GM19397 (cell line): ENCODE measurements around the gene XXYLT1.
"Not testable (repeated sequence)": the region's sequence is repeated elsewhere in the genome, so short reads cannot be mapped to it uniquely, and the experiment has no call there.

Experiments
- ATAC-seq: cut with Tn5 transposase; IDR thresholded peaks from one replicate; pipeline ENCODE4 v1.9.1; 2021; ENCODE audit warnings: mild to moderate bottlenecking, moderate library complexity; ENCODE audit not compliant: unreplicated experiment

The XXYLT1 gene

DNA sequence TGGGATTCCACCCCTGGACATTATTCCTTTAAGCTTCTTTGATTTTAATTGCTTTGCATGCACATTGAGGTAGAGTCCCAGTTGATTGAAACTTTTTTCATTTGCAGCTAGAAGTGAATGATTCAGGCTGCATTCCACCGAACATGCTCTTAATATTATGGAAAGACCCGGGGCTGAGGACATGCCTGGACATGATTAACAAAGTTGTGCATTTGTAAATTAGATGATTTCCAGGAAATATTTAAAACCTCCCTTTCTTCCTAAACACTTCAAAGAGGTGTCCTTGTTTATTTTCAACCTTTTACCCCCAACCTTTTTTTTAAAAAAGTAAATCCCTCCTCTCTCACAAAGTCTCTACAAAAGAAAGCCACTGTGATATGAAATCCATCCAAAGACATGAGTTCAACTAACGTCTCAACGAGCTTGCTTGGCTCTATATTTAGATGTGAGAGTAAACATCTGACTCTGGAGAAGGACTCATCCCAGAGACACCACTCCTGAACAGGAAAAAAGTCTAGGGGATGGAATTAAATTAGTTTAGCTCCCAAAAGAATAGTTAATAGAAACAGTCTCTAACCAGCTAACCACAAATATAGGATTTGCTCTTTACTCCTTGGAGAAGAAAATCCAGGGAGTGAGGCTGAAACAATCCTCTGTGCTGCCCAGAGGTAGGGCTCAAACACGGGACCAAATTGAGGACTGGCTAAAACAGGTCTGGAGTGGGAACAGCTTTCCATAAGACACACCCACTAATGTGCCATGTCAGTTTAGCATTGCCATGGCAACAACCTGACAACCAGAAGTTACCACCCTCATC lies 83.1 kb downstream of the XXYLT1 start:
- ATAC-seq, result no peak

DNA sequence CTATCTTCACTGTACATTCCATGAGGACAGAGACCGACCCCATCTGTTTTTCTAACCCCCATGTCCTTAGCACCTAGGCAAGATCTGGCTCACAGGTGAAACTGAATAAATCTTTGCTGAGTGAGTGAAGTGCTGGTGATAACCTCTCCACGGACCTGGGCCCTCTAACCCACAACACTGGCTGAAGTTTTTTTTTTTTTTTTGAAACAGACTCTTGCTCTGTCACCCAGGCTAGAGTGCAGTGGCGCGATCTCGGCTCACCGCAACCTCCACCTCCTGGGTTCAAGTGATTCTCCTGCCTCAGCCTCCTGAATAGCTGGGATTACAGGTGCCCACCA lies 84.3 kb downstream of the XXYLT1 start:
- not testable (repeated sequence) for ATAC-seq

DNA sequence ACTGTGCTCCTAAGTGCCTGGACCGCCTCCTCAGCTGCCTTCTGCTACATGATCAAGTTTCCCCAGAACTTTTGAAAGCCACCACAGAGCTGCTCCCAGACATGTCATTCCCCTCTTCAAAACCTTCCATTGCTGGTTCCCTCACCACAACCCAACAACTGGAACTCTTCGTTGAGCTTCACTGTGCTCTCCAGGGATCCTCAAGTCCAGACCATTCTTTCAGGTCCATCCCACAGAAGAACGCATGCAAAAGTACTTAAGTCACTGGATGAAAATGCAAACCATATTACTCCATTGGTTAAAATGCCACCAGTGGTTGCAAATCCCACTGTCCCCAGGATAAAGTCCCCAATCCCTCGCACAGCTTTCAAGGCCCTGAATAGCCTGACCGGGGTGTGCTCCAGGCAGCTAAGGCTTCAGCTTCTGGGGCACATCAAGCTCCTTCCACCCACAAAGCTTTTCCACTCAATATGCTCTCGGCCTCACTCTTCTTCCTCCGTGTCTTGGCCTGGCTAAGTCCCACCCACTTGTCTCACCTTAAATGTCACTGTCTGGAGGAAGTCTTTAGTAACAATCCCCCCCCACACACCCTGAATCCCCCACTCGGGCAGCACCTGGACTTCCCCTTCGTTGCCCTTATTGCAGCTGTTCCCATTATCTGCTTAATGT lies 84.8 kb downstream of the XXYLT1 start:
- no peak for ATAC-seq

DNA sequence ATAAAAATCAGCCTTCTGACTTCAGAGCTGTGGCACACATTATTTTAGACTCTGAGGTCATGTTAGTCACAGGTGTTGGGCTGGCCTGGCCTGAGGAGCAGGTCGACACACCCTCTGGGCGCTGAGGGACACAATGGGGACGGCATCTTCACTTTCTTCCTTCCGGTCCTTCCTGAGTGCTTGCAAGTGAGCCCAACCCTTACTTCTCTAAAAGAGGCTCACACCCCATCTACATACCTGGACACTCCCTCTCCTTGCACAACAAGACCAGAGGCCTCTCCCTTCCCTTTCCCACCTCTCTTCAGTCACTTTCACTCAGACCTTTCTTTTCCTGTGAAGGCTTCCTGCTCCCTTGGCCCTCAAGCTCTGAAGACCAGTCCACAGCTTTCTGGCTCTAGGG lies 85.4 kb downstream of the XXYLT1 start:
- ATAC-seq, result no peak

DNA sequence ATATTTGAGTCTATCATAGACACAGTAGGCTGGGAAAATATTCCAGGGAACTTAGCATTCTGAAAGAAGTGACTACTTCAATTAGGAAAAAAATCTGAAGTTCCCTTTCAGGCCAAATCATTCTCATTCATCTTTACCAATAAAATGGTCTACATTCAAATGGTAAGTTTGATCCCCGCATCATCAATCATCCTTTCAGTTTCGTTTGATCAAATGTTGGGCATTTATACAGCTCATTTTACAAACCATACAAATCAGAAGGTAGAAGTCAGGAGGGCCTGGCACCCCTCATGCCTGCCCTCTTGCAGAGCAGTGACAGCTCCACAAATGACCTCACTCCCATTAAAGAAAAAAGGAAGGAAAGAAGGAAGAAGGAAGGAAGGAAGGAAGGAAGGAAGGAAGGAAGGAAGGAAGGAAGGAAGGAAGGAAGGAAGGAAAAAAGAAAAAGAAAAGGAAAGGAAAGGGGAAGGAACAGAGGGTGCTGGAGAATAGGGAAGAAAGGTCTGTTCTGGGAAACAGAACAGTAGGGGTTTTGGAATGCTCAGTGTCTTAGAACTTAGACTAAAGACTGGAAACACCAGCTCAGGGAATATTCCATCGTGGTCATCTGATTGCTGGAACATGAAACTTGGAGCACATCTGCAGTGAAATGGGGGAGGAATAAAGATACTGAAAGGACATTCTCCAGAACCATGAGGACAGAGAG lies 86.1 kb downstream of the XXYLT1 start:
- ATAC-seq, result no peak

DNA sequence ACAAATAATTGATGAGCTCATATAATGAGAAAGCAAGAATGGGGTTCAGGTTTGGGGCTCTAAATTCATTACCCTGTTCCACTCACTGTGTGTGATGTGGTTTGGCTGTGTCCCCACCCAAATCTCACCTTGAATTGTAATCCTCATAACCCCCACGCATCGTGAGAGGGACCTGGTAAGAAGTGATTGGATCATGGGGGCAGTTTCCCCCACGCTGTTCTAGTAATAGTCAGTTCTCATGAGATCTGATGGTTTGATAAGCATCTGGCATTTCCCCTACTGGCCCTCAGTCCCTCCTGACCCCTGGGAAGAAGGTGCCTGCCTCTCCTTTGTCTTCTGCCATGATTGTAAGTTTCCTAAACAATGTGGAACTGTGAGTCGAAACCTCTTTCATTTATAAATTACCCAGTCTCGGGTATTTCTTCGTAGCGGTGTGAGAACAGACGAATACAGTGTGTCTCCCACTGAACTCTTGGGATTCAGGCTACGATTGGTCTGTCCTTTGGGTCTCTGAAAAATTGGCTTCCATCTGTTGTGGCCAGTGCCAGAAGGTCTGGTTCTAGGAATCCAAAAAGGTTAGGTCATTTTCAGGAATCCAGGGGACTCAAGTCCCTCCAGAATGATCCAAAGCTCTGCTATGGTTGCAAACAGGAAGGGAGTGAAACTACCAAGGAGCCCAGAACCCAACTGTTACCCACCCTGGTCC lies 87.7 kb downstream of the XXYLT1 start:
- ATAC-seq, result no peak

DNA sequence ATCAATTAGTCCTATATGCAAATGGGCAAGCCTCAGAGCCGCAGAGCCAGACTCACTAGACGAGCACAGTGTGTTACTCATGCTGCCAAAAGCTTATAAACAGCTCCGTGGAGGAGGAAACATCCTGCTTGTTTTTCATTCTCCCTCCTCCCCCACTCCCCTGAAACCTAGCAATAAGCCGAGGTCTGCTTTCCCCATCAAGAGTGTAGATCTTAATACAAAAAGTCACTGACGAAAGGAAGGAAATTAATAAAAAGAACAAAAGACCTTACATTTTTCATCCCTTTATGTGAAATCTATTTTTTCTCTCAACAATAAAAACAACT lies 88.5 kb downstream of the XXYLT1 start:
- no peak for ATAC-seq

DNA sequence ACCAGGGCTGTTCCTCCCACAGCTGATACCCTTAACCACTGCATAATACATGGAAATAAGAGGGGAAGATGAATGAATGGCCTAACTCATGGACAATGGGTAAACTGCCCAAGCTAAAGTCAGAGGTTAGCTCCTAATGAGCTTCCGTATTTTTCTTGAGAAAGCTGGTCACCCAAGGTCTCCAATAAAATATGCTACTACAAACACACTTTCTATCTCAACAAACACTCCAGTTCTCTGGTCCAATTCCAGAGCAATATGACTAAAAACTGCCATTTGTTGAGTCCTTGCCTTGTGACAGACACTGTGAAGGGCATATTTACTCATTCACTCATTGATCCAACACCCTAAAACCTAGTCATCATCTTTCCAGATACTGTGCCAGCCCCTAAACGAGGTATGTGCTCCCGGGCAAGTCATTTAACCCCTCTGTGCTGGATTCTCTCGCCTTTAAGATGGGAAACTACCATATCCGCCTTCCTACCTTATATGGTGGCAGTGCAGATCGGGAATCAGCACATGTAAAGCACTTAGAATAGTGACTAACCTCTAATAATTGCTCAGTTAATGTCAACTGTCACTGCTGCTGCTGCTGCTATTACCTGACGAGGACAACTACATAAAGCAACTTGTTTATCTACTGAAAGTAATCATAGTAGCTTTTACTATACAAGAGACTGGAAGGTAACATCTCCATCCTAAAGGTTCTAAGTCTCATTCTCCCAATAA lies 89.1 kb downstream of the XXYLT1 start:
- ATAC-seq, result no peak

DNA sequence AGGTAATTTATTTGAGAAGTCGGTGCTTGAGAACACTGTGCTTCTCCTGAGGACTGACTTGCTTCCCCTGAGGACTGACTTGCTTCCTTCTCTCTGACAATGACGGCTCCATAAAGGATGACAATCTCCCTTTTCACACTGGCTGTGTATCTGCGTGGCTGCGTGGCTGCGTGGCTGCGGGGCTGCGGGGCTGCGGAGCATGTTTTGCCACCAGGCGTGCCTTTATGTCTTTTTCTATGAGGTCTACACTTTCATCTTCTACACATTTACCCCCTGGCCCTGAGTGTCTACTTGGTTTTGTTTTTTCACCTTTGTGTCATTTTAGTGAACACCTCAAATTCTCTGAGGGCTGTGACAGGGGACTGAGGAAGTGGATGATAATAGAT lies 89.9 kb downstream of the XXYLT1 start:
- no peak for ATAC-seq

DNA sequence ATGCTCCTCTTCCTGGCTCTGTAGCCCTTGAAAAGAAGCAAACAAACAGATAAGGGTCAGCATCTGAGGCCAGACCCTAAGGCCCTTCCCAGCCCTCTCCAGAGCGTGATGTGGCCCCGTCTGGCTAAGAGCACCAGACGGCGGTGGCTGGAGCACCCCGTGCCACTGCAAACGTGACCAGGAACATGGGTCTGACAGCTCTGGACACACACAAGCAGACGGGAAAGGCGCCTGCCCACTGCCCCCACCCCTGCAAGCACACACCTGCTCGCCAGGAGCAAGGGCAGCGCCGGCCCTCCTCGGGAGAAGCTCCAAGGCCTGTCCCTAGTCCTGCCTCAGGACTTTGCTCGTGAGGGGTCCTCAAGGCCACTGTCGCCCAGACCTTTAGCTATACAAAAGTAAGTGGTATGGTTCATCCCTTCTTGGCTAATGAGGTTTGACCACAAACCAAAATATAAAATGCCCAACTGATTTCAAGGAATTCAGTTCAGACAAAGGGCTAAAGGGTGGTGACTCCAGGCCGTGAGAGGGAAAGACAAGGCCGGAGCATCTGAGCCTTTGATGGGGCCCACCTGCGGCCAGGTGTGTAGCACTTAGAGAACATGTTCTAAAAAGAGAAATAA lies 90.4 kb downstream of the XXYLT1 start:
- ATAC-seq, result no peak

DNA sequence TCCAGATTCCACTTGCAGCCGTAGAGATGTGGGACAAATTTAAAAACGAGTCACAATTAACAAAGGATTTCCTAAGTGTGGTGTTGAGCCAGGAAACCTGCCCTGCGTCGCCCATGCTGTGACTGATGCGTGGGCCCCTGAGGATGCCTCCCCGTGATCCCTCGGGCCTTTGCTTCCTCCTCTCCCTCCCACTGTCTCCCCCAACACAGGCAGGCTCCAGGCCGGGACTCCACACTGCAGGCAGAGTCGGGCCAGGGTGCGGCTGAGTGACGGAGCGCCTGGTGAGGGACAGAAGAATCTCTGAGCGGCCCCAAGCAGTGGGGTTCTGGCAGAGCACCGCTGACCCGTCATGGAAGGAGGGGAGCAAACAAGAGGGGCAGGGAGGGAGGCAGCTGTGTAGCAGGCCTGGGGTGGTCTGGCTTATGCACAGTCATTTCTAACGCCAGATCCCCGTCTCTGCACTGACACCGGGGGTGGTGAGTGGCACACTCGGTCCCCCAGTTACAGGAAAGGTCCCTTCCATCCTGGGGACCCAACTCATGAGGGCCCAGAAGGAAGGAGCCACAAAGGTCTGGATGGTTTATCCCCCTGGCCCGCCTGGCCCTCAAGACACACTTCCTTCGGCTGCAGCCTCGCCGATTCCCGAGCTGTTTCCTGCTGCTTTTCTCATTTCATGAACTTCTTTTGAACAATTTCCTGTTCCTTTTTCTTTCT lies 91.0 kb downstream of the XXYLT1 start:
- no peak for ATAC-seq

DNA sequence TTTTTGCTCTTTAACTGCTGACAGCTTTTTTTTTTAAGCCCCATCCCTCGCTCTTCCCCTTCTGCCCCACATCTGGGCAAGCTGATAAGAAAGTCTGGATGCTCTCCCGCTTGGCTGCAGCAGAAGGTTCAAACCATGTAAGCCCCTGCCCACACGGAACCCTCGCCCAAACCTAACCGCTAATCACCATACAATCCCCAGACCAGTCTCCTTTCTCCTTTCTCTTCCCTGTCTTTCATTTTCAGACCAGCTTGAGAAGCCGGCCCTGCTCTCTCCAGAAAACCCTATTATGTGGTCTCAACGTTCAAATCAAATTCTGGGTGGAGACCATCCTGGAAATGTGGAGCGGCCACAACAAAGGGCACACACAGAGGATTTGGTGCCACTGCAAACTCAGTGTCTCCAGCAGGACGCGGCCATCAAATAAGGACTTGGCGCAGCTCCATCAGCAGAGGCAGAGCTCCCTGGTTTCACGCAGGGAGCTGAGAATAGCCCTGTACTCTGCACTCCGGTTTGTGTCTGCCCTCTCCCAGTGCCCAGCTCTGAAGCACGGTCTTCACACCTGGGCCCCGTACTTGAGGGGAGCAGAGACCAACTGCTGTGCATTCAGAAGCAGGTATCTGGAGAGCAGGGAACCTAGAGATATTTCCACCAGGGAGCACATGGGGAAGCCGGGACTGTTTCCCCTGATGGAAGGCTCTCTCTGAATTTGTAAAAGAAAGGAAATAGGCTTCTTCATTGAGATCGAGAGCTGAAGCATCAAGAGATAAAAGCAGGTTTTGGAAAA lies 92.6 kb downstream of the XXYLT1 start:
- ATAC-seq, result no peak

DNA sequence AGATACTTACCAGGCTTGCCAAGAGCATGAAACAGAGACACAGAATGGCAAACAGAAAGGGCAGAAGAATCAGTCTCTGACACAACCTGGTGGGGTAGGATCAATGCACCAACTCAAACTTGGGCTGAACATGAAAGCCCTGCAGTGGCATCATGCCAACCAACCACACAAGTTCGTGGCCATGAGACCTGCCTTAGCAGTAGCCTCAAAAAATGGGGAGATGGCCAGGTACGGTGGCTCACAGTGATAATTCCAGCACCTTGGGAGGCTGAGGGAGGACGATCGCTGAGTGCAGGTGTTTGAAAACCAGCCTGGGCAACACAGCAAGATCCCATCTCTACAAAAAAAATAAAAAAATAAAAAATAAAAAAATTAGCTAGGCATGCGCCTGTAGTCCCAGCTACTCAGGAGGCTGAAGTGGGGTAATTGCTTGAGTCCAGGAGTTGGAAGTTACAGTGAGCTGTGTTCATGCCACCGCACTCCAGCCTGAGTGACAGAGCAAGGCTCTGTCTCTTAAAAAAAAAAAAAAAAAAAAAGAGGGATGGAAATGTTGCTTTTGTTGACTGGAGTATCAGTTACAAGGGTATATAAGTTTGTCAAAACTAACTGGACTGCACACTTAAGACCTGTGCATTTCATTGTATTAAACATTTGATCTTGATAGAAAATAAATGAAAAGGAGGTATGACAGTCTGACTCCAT lies 93.4 kb downstream of the XXYLT1 start:
- ATAC-seq, result no peak

DNA sequence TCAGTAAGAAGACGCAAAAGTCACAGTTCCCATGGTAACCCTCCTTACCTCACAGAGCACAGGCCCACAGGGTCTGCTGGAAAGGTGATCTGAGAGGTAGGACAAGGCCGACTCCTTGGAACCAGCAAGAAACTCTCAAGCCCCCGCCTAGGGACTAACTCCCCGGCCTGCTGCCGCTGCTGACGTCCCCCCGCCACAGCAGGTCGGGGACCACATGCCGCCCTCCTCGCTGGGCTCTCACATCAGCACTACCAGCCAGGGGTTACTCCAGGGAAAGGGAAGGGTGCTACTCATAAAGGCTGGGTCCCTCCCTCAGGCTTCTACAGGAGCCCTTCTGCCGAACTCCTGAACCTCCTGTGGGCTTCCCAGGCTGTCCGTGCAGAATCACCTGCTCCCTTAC lies 94.2 kb downstream of the XXYLT1 start:
- no peak for ATAC-seq

DNA sequence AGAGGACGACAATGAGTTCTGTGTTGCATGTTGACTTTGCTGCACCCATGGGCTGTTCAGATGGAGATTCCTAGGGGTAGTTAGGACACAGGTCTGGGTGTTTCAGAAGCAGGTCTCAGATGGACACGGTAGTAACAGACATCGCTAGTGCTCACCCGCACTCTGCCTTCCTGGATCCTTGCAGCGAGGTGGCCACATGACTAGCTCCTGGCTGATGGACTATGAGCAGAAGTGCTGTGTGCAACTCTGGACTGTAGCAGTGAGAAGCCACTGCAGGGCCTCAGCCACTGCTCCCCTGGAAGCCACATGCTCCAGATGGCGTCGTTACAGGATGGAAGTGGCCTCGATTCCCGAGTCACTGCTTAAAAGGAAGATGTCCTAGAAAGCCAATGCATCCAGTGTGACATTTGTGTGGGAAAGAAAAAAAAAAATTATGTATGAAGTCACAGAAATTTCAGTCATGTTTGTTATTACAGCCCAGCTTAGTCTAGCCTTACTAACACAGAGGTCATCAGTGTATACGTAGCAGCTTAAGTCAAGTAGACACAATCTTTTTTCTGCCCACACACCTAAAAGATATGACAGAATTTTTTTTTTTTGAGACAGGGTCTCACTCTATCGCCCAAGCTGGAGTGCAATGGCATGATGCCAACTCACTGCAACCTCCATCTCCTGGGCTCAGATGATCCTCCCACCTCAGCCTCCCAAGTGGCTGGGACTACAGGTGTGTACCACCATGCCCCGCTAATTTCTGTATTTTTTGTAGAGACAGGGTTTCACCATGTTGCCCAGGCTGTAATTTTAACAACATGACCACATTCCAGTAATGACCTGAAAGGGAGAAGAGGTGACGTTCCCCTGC lies 95.3 kb downstream of the XXYLT1 start:
- ATAC-seq, result no peak

DNA sequence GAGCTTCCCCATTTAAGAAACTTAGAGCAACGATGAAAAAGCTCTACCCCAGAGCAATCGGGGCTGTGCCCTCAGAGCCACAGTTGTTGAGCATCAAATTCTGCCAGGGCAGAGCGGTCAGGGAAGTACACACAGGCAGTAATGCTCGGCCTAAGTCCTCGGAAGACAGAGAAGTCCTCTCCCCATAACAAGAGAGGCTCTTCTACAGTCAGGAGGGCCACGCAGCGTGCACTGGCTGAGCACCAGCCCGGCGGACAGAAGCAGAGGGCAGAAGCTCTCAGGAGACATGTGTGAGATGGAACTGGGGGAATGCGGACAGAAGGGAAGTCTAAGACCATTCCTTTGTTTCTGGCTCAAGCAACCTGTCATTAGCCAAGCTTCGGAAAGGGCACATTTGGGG lies 95.9 kb downstream of the XXYLT1 start:
- ATAC-seq, result no peak

DNA sequence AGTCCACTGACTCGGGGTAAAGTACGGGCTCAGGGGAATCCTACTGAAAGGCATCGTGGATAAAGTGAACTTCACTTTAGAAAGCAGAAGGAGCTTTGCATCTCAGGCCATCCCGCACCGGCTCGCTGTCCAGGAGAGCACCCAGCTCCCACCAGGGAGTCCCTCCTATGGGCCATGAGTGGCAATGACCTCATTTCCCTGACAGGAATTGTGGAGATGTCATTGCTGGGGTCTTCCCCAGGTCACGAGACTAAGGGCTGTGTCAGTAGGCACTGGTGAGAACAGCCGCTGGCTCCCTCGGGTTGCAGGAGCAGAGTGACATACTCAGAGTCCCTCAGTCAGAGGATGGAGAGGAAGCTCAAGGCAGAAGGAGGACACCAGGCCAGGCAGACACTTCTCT lies 97.3 kb downstream of the XXYLT1 start:
- ATAC-seq, result no peak

DNA sequence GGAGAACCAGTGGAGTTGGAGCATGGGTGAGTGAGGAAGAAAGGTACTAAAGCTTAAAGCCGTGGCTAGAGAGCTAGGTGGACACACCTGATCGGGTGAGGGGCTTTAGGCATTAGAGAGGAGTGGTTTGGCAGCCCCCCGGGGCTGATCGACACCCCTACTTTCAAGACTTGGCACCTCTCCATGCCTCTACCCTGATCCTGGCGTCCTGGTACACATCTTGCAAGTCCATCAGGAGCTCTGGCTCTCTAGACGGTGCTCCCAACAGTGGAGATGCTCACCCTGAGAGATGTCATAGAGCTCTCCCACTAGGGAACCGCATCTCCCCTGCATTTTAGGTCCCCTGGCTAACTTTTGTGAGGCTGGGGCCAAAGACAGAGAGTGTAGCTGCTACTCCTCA lies 98.1 kb downstream of the XXYLT1 start:
- ATAC-seq, result no peak
